Osteoblast (primary cell): Measurements from ENCODE around the gene ELAVL4. TPM values are rescaled to one million over a fixed set of nuclear protein-coding genes. Genes with fewer than 3 reads are reported as not detected.

Source experiments
- DNase-seq: peaks from one replicate; pipeline ENCODE4 v3.0.0; 2011; ENCODE audit warnings: low spot score, mixed read lengths; ENCODE audit not compliant: insufficient read length; ENCODE audit errors: missing footprints
- H2AFZ ChIP-seq: 2 replicates; pipeline ENCODE4 v1.6.0; 2011; ENCODE audit warnings: mild to moderate bottlenecking, low read length
- H3K27ac ChIP-seq: 2 replicates; pipeline ENCODE4 v1.5.1; 2011; ENCODE audit warnings: mild to moderate bottlenecking, low read depth, low read length, moderate library complexity
- H3K27me3 ChIP-seq: 2 replicates; pipeline ENCODE4 v1.6.0; 2012; ENCODE audit warnings: mild to moderate bottlenecking, control low read depth, inconsistent platforms, low read length, moderate library complexity; ENCODE audit not compliant: insufficient read depth
- H3K36me3 ChIP-seq: 2 replicates; pipeline ENCODE4 v1.5.1; 2011; ENCODE audit warnings: mild to moderate bottlenecking, low read length, control low read depth, moderate library complexity; ENCODE audit not compliant: insufficient read depth
- H3K4me1 ChIP-seq: 2 replicates; pipeline ENCODE4 v1.5.1; 2011; ENCODE audit warnings: mild to moderate bottlenecking, low read length, control low read depth, moderate library complexity; ENCODE audit not compliant: insufficient read depth
- H3K4me2 ChIP-seq: 2 replicates; pipeline ENCODE4 v1.6.0; 2011; ENCODE audit warnings: mild to moderate bottlenecking, low read length; ENCODE audit not compliant: insufficient read depth
- H3K4me3 ChIP-seq: fragments of 200-600 bp; sonication (generic); 3 replicates; pipeline ENCODE4 v1.5.1; 2012; ENCODE audit warnings: mild to moderate bottlenecking, low read length, inconsistent platforms; ENCODE audit not compliant: insufficient read depth
- H3K79me2 ChIP-seq: 2 replicates; pipeline ENCODE4 v1.6.0; 2012; ENCODE audit warnings: mild to moderate bottlenecking, low read length, control low read depth, inconsistent platforms; ENCODE audit not compliant: insufficient read depth
- H3K9me3 ChIP-seq: 2 replicates; pipeline ENCODE4 v1.5.1; 2011; ENCODE audit warnings: low read depth, low read length, control low read depth
- H4K20me1 ChIP-seq: 2 replicates; pipeline ENCODE4 v1.6.0; 2012; ENCODE audit warnings: mild to moderate bottlenecking, low read length, control low read depth; ENCODE audit not compliant: insufficient read depth
- CTCF ChIP-seq: IDR thresholded peaks from 2 replicates; pipeline ENCODE4 v1.5.1; 2011; ENCODE audit warnings: mild to moderate bottlenecking, low read depth, low read length, moderate library complexity; ENCODE audit errors: extremely low read depth
- total RNA-seq: library from RNA; depleted of rRNA; stranded (reverse); fragments of >200 nt; gene quantifications from 2 replicates; pipeline ENCODE4 v1.2.3, GENCODE V29; 2012

ELAVL4 gene
- total RNA-seq, 1 donor, result not detected

- no peaks in the 10 kb centered on the region for H3K36me3 ChIP-seq
Observed at GRCh38 chr1:50174101-50174500, 65.4 kb downstream of the ELAVL4 start.

GRCh38 chr1:50175719-50176639 lies 67.3 kb downstream of the ELAVL4 start:
- no peaks in the 10 kb centered on the region for H3K9me3 ChIP-seq
- H3K27ac ChIP-seq, result no peak overlapping the region
- DNase-seq, result no peak
- no peaks in the 10 kb centered on the region for H3K79me2 ChIP-seq
- H3K36me3 ChIP-seq, result no peaks in the 10 kb centered on the region
- no peaks in the 10 kb centered on the region for H3K4me1 ChIP-seq
- H4K20me1 ChIP-seq, result no peaks in the 10 kb centered on the region
- H3K4me3 ChIP-seq, result no peak overlapping the region
- H3K4me2 ChIP-seq, result no peak overlapping the region
- H3K27me3 ChIP-seq, result no peaks in the 10 kb centered on the region
- TF ChIP-seq CTCF, result no peak
- H2AFZ ChIP-seq, result no peak overlapping the region

More at GRCh38 chr1:50174101-50174500, 65.4 kb downstream of the ELAVL4 start:
- Histone ChIP-seq H4K20me1 (no peaks in the 10 kb centered on the region), H3K4me2 (no peak overlapping the region), H3K4me1 (no peaks in the 10 kb centered on the region), H3K27me3 (no peaks in the 10 kb centered on the region), H2AFZ (no peak overlapping the region), H3K4me3 (no peak overlapping the region), H3K79me2 (no peaks in the 10 kb centered on the region), H3K27ac (no peak overlapping the region), H3K9me3 (no peaks in the 10 kb centered on the region)
- DNase-seq, result no peak
- TF ChIP-seq CTCF, result no peak

GRCh38 chr1:50177994-50178393 lies 69.3 kb downstream of the ELAVL4 start:
- Histone ChIP-seq H3K4me1 (no peaks in the 10 kb centered on the region), H3K27me3 (no peaks in the 10 kb centered on the region), H2AFZ (no peak overlapping the region), H4K20me1 (no peaks in the 10 kb centered on the region), H3K27ac (no peak overlapping the region), H3K9me3 (no peaks in the 10 kb centered on the region), H3K4me2 (no peak overlapping the region), H3K4me3 (no peak overlapping the region), H3K79me2 (no peaks in the 10 kb centered on the region), H3K36me3 (no peaks in the 10 kb centered on the region)
- no peak for TF ChIP-seq CTCF
- no peak for DNase-seq

GRCh38 chr1:50179639-50180038 lies 70.9 kb downstream of the ELAVL4 start:
- no peak overlapping the region for H3K4me2 ChIP-seq
- H3K9me3 ChIP-seq, result no peaks in the 10 kb centered on the region
- no peak for TF ChIP-seq CTCF
- no peak overlapping the region for H3K27ac ChIP-seq
- no peak overlapping the region for H2AFZ ChIP-seq
- no peaks in the 10 kb centered on the region for H3K27me3 ChIP-seq
- H3K79me2 ChIP-seq, result no peaks in the 10 kb centered on the region
- no peaks in the 10 kb centered on the region for H4K20me1 ChIP-seq
- DNase-seq, result no peak
- no peaks in the 10 kb centered on the region for H3K4me1 ChIP-seq
- no peaks in the 10 kb centered on the region for H3K36me3 ChIP-seq
- no peak overlapping the region for H3K4me3 ChIP-seq
